GM12892 (cell line): ENCODE results near the gene FIGNL2.
"Not testable (repeated sequence)": the region's sequence is repeated elsewhere in the genome, so short reads cannot be mapped to it uniquely, and the experiment has no call there.

ENCODE experiments used
- DNase-seq: peaks from one replicate; pipeline ENCODE4 v3.0.0; 2011; ENCODE audit not compliant: insufficient read length
- FAIRE-seq: peaks from 2 replicates; lab custom pipeline; 2011; peaks lifted over from hg19 to GRCh38; lab: Jason Lieb, UNC
- POLR2A ChIP-seq: IDR thresholded peaks from 2 replicates; pipeline ENCODE4 v1.6.1; 2011; ENCODE audit warnings: low read depth, low read length, control low read depth
- POLR2AphosphoS5 ChIP-seq: IDR thresholded peaks from 2 replicates; pipeline ENCODE4 v1.6.1; 2011; ENCODE audit warnings: low read depth, low read length, control low read depth
- TAF1 ChIP-seq: IDR thresholded peaks from 2 replicates; pipeline ENCODE4 v1.6.1; 2011; ENCODE audit warnings: low read depth, mild to moderate bottlenecking, control low read depth, low read length, borderline replicate concordance

The FIGNL2 gene

DNA sequence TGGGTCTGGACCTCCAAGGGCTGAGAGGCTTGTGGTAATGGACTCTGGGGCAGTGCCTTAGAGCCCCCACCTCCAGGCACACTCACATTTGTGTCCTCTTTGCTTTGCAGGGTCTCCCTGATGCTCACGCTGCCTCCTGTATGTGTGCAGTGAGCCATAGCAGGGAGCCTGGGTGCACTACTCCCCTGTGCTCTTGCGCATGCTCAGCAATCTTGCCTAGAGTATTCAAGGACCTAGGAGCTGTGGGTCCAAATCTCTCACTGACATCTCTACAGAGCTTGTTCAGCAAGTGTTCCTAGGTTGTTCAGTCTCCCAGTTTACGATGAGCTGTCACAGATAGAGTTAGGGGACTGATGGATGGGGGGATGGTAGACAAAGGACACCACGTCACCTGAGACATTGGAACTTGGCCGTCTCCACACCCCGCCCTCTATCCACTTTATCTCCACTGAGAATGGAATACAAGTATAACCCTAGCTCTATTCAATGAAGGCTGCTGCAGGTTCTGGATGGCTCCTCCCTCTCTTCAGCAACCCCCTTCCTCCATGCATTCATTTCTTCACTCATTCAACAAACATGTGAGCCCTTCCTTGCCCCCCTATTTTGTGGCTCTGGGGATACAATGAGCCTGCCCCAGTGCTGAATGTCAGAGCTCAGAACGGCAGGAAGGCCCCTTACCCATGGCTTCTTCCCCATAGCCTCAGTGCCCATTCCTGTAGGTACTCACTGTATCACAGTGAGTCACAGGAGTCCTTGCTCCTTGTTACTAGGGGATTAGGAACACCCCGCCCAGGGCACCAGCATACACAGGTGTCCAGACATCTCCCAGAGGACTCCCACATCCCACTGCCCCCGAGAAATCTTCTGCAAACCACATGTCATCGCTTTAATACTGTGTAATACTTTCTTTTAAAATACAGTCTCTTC lies 31.2 kb downstream of the FIGNL2 start:
- no peak for DNase-seq
- no peak for FAIRE-seq
- TF ChIP-seq POLR2AphosphoS5: no peak
- TF ChIP-seq TAF1: no peak
- no peak for TF ChIP-seq POLR2A

DNA sequence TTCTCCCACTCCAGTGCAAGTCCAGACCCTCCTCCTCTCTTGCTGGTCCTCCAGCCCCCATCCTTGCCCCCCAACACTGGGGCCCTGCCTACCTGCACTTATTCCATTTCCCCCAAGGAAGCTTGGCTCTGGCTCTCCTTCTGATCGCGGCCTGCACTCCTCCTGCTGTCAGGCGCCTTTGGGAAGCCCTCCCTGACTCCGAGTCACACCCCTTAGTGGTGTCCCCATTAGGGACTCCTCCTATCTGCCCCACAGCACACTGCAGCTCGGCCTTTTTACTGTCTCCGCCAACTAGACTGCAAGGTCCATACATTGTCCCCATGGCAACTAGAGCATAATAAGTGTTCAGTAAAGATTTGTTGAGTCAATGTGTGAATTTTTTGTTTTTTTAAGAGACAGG lies 32.9 kb downstream of the FIGNL2 start:
- FAIRE-seq (no peak), DNase-seq (no peak)
- no peak for TF ChIP-seq TAF1
- TF ChIP-seq POLR2A: no peak
- TF ChIP-seq POLR2AphosphoS5: no peak

DNA sequence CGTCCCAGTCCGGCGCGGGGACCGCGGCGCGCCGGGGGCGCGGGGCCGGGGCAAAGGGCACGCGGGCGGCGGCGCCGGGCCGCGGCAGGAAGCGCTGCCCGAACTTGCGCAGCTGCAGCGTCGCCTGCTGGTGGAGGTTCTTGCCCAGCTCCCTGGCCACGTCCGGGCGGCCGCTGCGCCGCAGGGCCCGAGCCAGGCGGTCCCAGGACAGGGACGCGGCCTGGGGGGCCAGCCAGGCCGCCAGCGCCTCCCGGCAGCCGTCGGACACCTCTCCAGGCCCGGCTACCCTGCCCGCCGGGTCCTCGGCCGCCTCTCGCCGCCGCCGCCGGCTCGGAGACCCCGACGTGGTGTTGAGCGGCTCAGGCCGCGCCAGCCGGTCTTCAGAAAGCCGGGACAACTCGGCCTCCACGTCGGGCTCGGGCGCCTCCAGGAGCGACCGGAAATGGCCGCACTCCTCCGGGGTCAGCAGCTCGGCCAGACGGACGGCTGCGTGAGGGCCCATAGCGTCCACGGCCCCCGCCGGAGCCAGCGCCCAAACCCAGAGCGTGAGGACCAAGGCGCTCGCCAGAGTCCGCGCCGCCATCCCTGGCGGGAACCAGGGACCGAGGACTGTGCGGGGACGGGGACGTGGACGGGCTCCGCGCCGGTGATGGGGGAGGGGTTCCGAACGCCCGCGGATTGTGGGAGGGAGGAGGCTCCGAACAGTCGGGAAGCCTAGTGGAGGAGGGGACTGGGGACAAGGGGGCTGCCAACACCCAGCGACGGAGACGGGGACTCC lies 34.0 kb downstream of the FIGNL2 start:
- FAIRE-seq (peak; percentile 48), DNase-seq (peak; percentile 57)
- TF ChIP-seq TAF1 (no peak), POLR2AphosphoS5 (no peak), POLR2A (no peak)

DNA sequence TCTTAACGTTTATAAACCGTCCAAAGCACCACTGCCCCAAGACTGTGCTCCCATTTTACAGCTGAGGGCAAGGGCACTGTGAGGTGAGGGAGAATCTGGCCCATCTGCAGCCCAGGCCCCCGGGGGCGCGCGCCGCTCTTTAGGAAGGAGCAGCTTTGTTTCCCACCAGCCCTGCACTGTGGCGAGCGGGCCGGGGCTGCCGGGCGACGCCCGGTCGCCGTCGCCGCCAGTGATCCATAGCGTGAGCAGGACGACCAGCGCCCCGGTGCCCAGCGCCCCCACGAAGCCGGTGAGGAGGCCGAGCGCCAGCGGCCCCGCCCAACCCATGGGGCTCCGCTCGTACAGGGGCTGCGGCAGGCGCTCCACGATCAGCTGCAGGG lies 34.6 kb downstream of the FIGNL2 start:
- TF ChIP-seq POLR2AphosphoS5 (no peak), POLR2A (no peak)
- FAIRE-seq (no peak), DNase-seq (no peak)

DNA sequence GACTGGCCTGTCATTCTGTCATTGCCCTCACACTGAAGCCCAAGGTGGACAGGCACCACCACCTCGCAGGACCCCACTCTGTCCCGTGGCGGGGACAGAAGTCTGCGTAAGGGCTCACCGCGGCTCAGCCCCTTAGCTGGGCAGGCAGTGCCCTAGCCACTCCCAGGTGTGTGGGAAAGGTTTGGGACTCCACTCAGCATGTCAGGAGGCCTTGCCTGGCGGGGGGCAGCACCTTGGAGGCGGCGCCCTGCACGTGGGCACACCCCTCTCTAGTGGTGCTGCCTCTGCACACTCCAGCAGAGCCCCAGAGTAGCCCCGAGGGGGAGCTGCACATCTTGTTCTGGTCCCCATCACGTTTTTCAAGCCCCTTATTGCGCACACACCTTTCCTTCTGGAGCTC lies 35.6 kb downstream of the FIGNL2 start:
- FAIRE-seq: no peak
- no peak for DNase-seq
- TF ChIP-seq POLR2AphosphoS5: no peak
- TF ChIP-seq POLR2A: no peak
- TF ChIP-seq TAF1: no peak

DNA sequence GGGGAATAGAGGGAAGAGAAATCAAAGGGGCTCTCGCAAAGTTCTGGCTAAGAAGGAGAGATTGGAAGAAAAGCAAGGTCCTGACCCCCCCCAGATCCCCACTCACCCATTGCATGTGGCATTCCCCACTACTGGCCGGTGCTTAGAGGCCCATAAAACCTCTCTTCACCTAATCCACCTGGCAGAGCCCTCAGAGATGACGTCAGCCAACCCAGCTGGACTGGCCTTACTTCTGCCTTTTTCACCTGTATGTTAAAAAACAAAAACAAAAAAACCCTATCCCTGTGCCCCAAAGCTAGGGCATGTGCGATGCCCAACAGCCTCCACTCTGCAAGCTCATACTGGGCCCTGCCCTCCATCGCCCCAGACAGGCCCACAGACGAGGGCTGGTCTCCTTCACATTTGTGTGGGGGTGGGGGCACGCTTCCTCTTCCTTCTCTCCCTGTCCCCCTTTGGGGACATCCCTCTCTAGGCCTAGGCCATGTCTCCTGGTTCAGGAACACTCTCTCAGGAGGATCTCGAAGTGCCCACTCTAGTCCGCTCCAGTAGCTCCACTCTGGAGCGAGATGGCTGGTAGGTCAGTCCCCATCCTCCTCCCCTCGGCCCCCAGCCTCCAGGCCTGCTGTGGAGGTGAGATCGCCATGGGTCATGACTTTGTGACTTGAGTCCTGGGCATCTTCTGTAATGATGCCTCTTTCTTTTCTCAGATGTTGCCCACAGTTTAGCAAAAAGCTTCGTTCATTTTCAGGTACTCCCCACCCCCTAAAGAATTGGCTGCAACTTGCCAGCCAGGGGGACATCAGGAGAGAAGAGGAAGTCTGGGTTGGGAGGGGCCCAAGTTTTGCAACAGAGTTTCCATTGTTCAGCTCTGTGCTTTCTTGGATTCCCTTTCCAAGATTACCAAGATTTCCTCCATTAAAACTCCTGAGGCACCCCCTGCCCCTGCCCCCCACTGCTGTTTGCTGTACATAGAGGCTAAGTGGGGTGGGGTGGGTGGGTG lies 37.0 kb downstream of the FIGNL2 start:
- no peak for TF ChIP-seq POLR2A
- TF ChIP-seq TAF1: no peak
- no peak for TF ChIP-seq POLR2AphosphoS5
- DNase-seq (no peak), FAIRE-seq (no peak)

DNA sequence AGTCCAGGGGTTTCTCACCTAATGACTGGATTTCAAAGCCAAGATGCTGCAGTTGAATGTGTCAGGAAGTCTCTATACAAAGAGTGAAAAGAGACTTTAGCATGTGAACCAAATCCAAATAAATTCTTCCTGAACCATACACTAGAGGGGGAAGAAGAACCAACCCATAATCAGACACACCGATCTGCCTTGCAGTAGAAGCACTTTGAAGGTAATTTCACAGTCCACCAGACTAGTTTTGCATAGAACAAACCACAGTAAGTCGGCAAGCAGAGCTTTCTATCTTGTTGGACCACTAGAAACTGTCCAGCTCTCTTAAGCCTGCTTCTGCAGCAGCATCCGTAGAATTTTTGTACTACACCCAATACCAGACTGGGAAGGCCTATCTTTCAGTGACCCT lies 39.3 kb downstream of the FIGNL2 start:
- TF ChIP-seq POLR2AphosphoS5 (no peak), TAF1 (no peak), POLR2A (no peak)
- DNase-seq (no peak), FAIRE-seq (no peak)

DNA sequence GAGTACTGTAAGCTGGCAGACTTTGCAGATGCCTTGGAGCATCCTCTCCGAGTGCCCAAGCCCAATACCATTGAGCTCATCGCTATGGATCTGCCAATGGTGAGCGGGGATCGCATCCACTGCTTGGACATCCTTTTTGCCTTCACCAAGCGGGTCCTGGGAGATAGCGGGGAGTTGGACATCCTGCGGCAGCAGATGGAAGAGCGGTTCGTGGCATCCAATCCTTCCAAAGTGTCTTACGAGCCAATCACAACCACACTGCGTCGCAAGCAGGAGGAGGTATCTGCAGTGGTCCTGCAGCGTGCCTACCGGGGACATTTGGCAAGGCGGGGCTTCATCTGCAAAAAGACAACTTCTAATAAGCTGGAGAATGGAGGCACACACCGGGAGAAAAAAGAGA lies 41.6 kb downstream of the FIGNL2 start:
- no peak for TF ChIP-seq POLR2A
- no peak for TF ChIP-seq POLR2AphosphoS5
- TF ChIP-seq TAF1: no peak
- DNase-seq (no peak), FAIRE-seq (no peak)

DNA sequence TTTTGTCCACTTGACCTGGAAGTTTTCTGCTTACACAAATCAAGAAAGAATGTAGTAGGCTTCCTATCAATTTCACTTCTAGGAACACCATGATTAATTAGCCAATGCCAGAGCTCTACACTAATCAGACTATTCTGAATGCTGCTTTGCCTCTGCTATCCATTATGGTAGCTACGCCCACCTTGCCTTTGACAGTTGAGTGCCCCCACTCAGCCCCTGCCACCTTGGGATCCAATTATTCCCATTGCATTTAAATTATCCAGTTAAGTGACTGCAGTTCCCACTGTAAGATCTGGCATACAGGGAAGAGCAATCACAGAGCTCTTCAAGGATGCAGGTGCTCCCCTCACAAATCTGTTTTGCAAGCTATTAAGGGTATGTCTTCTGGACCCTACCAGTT lies 47.5 kb downstream of the FIGNL2 start:
- TF ChIP-seq POLR2AphosphoS5 (no peak), POLR2A (no peak), TAF1 (no peak)
- FAIRE-seq (no peak), DNase-seq (no peak)

DNA sequence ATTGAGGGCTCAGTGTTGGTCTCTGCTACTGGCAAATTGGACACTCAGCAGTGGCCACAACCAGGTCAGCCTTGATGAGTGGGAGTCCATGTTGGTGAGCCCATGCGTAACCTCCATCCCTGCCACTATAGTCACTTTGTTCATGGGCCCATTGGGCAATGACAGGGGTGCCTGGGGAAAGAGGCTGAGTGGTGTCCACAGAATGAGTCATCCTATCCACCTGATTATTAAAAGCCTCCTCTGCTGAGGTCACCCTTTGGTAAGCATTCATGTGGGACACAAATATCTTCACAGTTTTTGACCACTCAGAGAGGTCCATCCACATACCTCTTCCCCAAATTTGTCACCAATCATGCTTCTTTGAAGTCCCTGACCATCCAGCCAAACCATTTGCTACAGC lies 50.0 kb downstream of the FIGNL2 start:
- FAIRE-seq: no peak
- TF ChIP-seq POLR2AphosphoS5 (no peak), POLR2A (no peak)

DNA sequence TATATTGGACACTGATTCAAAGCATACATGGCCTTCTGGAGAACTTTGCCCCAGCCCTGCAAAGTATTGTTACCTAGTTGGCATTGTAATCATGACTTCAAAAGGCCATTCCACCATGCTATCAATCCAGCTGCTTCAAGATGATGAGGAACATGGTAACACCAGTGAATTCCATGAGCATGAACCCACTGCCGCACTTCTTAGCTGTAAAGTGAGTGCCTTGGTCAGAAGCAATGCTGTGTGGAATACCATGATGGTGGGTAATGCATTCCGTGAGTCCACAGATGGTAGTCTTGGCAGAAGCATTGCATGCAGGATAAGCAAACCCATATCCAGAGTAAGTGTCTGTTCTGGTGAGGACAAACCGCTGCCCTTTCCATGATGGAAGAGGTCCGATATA lies 50.5 kb downstream of the FIGNL2 start:
- FAIRE-seq, DNase-seq: not testable (repeated sequence)

More for the DNA sequence above, 50.0 kb downstream of the FIGNL2 start:
- DNase-seq: no peak

DNA sequence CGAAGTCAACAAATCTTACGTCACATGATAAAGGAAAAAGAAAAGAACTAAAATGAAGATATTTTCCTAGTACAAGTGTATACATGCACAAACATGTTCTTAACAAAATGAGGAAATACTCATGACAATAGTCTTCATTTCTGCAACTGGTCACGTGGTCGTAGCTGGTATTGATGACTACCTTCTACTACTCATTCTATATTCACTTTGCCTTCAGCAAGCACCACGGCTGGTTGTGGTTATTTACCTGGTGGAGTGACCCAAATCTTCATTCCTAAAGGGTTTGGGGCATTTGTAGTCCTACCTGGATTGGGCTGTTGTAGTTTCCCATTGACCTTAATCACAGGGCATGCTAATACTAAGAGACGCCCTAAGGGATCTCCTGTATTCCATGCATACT lies 51.2 kb downstream of the FIGNL2 start:
- FAIRE-seq (no peak), DNase-seq (no peak)
- TF ChIP-seq TAF1 (no peak), POLR2AphosphoS5 (no peak), POLR2A (no peak)
